ENCODE data around the gene ATG16L1.

GRCh38 chr2:233234264-233234663 lies 17.2 kb upstream of the ATG16L1 start:
- TF ChIP-seq NFIC (IDR thresholded peaks at IDR 0.05; ENCODE audit: low read depth, low read length) (no peak), CTCF (IDR thresholded peaks at IDR 0.05 in 2 of 3, conservative IDR thresholded peaks at IDR 0.05 in 1 of 3; ENCODE audit: control insufficient read depth in 2 of 3, extremely low read depth in 1 of 3, insufficient read depth in 1 of 3, low read depth in 3 of 3, low read length in 3 of 3) (no peak), POLR2A (IDR thresholded peaks at IDR 0.05; ENCODE audit: low read depth, low read length) (no peak), SMC3 (IDR thresholded peaks at IDR 0.05; ENCODE audit: borderline replicate concordance, low read length) (no peak), BHLHE40 (IDR thresholded peaks at IDR 0.05; ENCODE audit: borderline replicate concordance in 1 of 2, low read depth in 2 of 2, low read length in 1 of 2) (no peak), GABPA (IDR thresholded peaks at IDR 0.05; ENCODE audit: low read depth) (no peak), TARDBP (IDR thresholded peaks at IDR 0.05; ENCODE audit: borderline replicate concordance) (no peak), ZSCAN29 (IDR thresholded peaks at IDR 0.05) (no peak), NRF1 (conservative IDR thresholded peaks at IDR 0.05; ENCODE audit: low read depth, low read length) (no peak), CHD2 (IDR thresholded peaks at IDR 0.05; ENCODE audit: borderline replicate concordance, low read depth, low read length) (no peak)
